NB4 (cell line): ENCODE results near the gene PRG3.

Source experiments
- POLR2A ChIP-seq: IDR thresholded peaks from 2 replicates; pipeline ENCODE4 v1.6.1; 2011; ENCODE audit warnings: mild to moderate bottlenecking; ENCODE audit not compliant: insufficient read length; ENCODE audit errors: extremely low read depth
- TF ChIP-seq, protein P1 (sequence below): IDR thresholded peaks from one replicate; pipeline ENCODE4 v1.5.1; 2012; ENCODE audit warnings: low read depth, low read length
- TF ChIP-seq, protein P2 (sequence below): IDR thresholded peaks from 2 replicates; pipeline ENCODE4 v1.6.1; 2011; ENCODE audit warnings: low read depth, low read length

DNA sequence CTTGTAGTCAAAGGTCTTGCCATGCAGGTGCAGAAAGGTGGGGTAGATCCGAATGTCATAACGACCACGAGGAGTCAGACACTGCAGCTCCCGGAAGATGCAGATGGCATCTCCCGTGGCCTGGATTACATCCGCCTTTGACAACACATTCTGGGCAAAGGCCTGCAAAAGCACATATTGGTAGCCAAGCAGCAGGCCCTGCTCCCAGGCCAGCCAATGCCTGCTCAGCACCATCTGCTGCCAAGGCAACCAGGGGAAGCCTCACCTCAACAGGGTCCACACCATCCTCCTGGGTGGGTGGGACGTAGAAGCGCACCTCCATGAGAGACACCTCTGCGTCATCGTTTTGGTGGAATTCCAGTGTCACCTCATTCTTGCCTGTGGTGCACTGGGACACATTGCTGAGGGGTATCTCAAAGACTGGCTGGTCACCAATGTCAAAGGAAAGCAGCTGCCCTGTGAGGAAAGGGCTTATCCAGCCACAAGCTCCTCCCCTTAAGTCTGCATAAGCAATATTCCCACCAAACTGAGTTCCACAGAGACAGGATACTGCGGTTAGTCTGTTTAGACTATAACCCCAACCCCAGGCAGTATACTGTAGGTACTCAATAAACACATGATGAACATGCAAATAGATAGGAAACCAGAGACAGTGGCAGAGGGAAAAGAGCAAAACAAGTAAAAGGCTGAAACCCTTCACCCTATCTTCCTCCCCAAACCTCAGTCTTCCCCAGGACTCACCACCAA, 48.1 kb downstream of the PRG3 start:
- TF ChIP-seq, protein P1, sequence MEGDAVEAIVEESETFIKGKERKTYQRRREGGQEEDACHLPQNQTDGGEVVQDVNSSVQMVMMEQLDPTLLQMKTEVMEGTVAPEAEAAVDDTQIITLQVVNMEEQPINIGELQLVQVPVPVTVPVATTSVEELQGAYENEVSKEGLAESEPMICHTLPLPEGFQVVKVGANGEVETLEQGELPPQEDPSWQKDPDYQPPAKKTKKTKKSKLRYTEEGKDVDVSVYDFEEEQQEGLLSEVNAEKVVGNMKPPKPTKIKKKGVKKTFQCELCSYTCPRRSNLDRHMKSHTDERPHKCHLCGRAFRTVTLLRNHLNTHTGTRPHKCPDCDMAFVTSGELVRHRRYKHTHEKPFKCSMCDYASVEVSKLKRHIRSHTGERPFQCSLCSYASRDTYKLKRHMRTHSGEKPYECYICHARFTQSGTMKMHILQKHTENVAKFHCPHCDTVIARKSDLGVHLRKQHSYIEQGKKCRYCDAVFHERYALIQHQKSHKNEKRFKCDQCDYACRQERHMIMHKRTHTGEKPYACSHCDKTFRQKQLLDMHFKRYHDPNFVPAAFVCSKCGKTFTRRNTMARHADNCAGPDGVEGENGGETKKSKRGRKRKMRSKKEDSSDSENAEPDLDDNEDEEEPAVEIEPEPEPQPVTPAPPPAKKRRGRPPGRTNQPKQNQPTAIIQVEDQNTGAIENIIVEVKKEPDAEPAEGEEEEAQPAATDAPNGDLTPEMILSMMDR, result no peak
- no peak for TF ChIP-seq POLR2A
- TF ChIP-seq, protein P2, sequence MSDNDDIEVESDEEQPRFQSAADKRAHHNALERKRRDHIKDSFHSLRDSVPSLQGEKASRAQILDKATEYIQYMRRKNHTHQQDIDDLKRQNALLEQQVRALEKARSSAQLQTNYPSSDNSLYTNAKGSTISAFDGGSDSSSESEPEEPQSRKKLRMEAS, result no peak
